ENCODE results near the gene PRSS33.

Gene PRSS33

GRCh38 chr16:2787406-2787805, at the start of gene PRSS33:
Gene PRSS33 (minus strand): TSS chr16:2787560. CDS start chr16:2786547, 1,013 bp downstream.
- no peak for DNase-seq

GRCh38 chr16:2836646-2837508, 49.5 kb upstream of the PRSS33 start:
- no peak for DNase-seq

- DNase-seq, result no peak
Measured at GRCh38 chr16:2835638-2836493, 48.5 kb upstream of the PRSS33 start.

GRCh38 chr16:2834968-2835367, 47.6 kb upstream of the PRSS33 start:
- no peak for DNase-seq

GRCh38 chr16:2833776-2834175, 46.4 kb upstream of the PRSS33 start:
- no peak for DNase-seq

GRCh38 chr16:2831203-2831602, 43.8 kb upstream of the PRSS33 start:
- DNase-seq, result no peak

GRCh38 chr16:2830355-2830695, 43.0 kb upstream of the PRSS33 start:
- no peak for DNase-seq

GRCh38 chr16:2829501-2830354, 42.4 kb upstream of the PRSS33 start, which contains the start of gene ZG16B:
Gene ZG16B (plus strand): TSS chr16:2830303. CDS start chr16:2830442, 139 bp downstream.
- no peak for DNase-seq

- no peak for DNase-seq
Measured at GRCh38 chr16:2828876-2829430, 41.6 kb upstream of the PRSS33 start.

GRCh38 chr16:2828521-2828840, 41.1 kb upstream of the PRSS33 start:
- no peak for DNase-seq

- DNase-seq, result no peak
Measured at GRCh38 chr16:2827831-2828520, 40.6 kb upstream of the PRSS33 start.

GRCh38 chr16:2827374-2827791, 40.0 kb upstream of the PRSS33 start:
- DNase-seq, result no peak

- no peak for DNase-seq
Measured at GRCh38 chr16:2826591-2827373, 39.4 kb upstream of the PRSS33 start.

GRCh38 chr16:2825906-2826305, 38.5 kb upstream of the PRSS33 start:
- DNase-seq, result no peak

- DNase-seq, result no peak
Measured at GRCh38 chr16:2825049-2825742, 37.8 kb upstream of the PRSS33 start.

- no peak for DNase-seq
Measured at GRCh38 chr16:2824626-2825025, 37.3 kb upstream of the PRSS33 start.

- no peak for DNase-seq
Measured at GRCh38 chr16:2822496-2822895, 35.1 kb upstream of the PRSS33 start.

- DNase-seq, result no peak
Measured at GRCh38 chr16:2822158-2822495, 34.8 kb upstream of the PRSS33 start.

- no peak for DNase-seq
Measured at GRCh38 chr16:2821487-2822157, 34.3 kb upstream of the PRSS33 start.

GRCh38 chr16:2820836-2821486, 33.6 kb upstream of the PRSS33 start:
- DNase-seq, result no peak
